GM23338 (cell line): ENCODE data around the gene SLC6A18.
"Not testable (repeated sequence)": the region's sequence is repeated elsewhere in the genome, so short reads cannot be mapped to it uniquely, and the experiment has no call there.

Experiments
- CTCF ChIP-seq, 2 experiments: fragments of 200-600 bp in 1 of 2; sonication (generic) in 1 of 2; conservative IDR thresholded peaks; 2 replicates each; pipeline versions ENCODE4 v1.5.1 to v1.6.1; 2016 to 2017; ENCODE audit warnings: antibody characterized with exemption in 2 of 2, low read depth in 2 of 2, mild to moderate bottlenecking in 2 of 2, moderate library complexity in 1 of 2
- EZH2 ChIP-seq: fragments of 200-600 bp; sonication (generic); IDR thresholded peaks from one replicate; pipeline ENCODE4 v1.8.0; 2017; ENCODE audit warnings: antibody characterized with exemption, mild to moderate bottlenecking, low read depth; ENCODE audit not compliant: unreplicated experiment
- EZH2phosphoT487 ChIP-seq: fragments of 200-600 bp; sonication (generic); IDR thresholded peaks from one replicate; pipeline ENCODE4 v1.8.1; 2018; ENCODE audit warnings: antibody characterized with exemption; ENCODE audit not compliant: unreplicated experiment
- JUNB ChIP-seq: IDR thresholded peaks from one replicate; pipeline ENCODE4 v1.6.1; 2016; ENCODE audit warnings: antibody characterized with exemption; ENCODE audit not compliant: unreplicated experiment
- NANOG ChIP-seq: IDR thresholded peaks from 2 replicates; pipeline ENCODE4 v1.6.1; 2016; ENCODE audit warnings: antibody characterized with exemption, borderline replicate concordance
- POLR2AphosphoS5 ChIP-seq: IDR thresholded peaks from 2 replicates; pipeline ENCODE4 v1.6.1; 2016; ENCODE audit warnings: antibody characterized with exemption, low read depth
- REST ChIP-seq: IDR thresholded peaks from one replicate; pipeline ENCODE4 v1.6.1; 2018; ENCODE audit warnings: antibody characterized with exemption; ENCODE audit not compliant: unreplicated experiment
- STAT1 ChIP-seq: IDR thresholded peaks from one replicate; pipeline ENCODE4 v1.6.1; 2016; ENCODE audit warnings: antibody characterized with exemption; ENCODE audit not compliant: unreplicated experiment
- ZNF114 ChIP-seq: fragments of 250-450 bp; sonication (Bioruptor Pico); IDR thresholded peaks from 2 replicates; pipeline ENCODE4 v1.5.0; 2020; ENCODE audit warnings: mild to moderate bottlenecking, moderate library complexity

- TF ChIP-seq CTCF (conservative IDR thresholded peaks at IDR 0.05; ENCODE audit: low read depth in 2 of 2); EZH2; POLR2AphosphoS5; EZH2phosphoT487; STAT1; REST; JUNB; ZNF114 (CRISPR knock-in tag); NANOG: not testable (repeated sequence)
Measured at GRCh38 chr5:1290956-1291355, 65.8 kb downstream of the SLC6A18 start.
